Middle frontal gyrus (tissue), 1 donor: ENCODE measurements around the gene KLC4.
"Not testable (repeated sequence)": the region's sequence is repeated elsewhere in the genome, so short reads cannot be mapped to it uniquely, and the experiment has no call there.

Source experiments
- DNase-seq: peaks from one replicate; pipeline ENCODE4 v3.0.0-alpha.2; 2015; ENCODE audit warnings: low spot score; ENCODE audit errors: extremely low spot score

The KLC4 gene

GRCh38 chr6:43091436-43091991, 32.1 kb downstream of the KLC4 start:
- DNase-seq: no peak

- no peak for DNase-seq
These were observed 33.2 kb downstream of the KLC4 start for GRCh38 chr6:43092635-43093034.

GRCh38 chr6:43093436-43094289, 34.2 kb downstream of the KLC4 start:
- DNase-seq: no peak

- DNase-seq: no peak
These were observed 36.5 kb downstream of the KLC4 start for GRCh38 chr6:43095939-43096338.

- no peak for DNase-seq
These were observed 37.1 kb downstream of the KLC4 start for GRCh38 chr6:43096451-43097097.

GRCh38 chr6:43097098-43097489, 37.7 kb downstream of the KLC4 start:
- no peak for DNase-seq

- no peak for DNase-seq
These were observed 38.1 kb downstream of the KLC4 start for GRCh38 chr6:43097502-43097901.

- no peak for DNase-seq
These were observed 42.1 kb downstream of the KLC4 start for GRCh38 chr6:43101497-43101896.

GRCh38 chr6:43103253-43103876, 43.9 kb downstream of the KLC4 start:
- DNase-seq: no peak

- no peak for DNase-seq
These were observed 46.2 kb downstream of the KLC4 start for GRCh38 chr6:43105538-43106222.

GRCh38 chr6:43107344-43108062, 48.1 kb downstream of the KLC4 start:
- no peak for DNase-seq

GRCh38 chr6:43113431-43114260, 54.2 kb downstream of the KLC4 start:
- DNase-seq: no peak

- no peak for DNase-seq
These were observed 55.9 kb downstream of the KLC4 start for GRCh38 chr6:43115365-43115764.

- DNase-seq: not testable (repeated sequence)
These were observed 58.0 kb downstream of the KLC4 start for GRCh38 chr6:43117466-43117865.

GRCh38 chr6:43119482-43119881, 60.1 kb downstream of the KLC4 start:
- no peak for DNase-seq

GRCh38 chr6:43120101-43120763, 60.8 kb downstream of the KLC4 start:
- DNase-seq: no peak

GRCh38 chr6:43120944-43121913, 61.8 kb downstream of the KLC4 start:
- no peak for DNase-seq

GRCh38 chr6:43122146-43122545, 62.7 kb downstream of the KLC4 start:
- no peak for DNase-seq
